LNCAP (cell line): Measurements from ENCODE around the gene RAB1B.

ENCODE experiments used
- CTCF ChIP-seq: fragments of 450-650 bp; IDR thresholded peaks from 2 replicates; pipeline ENCODE4 v1.5.1; 2017; ENCODE audit warnings: mild to moderate bottlenecking

Gene RAB1B

GRCh38 chr11:66321606-66322005 is 53.2 kb downstream of the RAB1B start:
- TF ChIP-seq CTCF: no peak

- TF ChIP-seq CTCF: no peak
Observed at GRCh38 chr11:66322732-66323427, 54.4 kb downstream of the RAB1B start.

GRCh38 chr11:66323684-66324083 is 55.2 kb downstream of the RAB1B start:
- no peak for TF ChIP-seq CTCF

GRCh38 chr11:66324664-66325063 is 56.2 kb downstream of the RAB1B start:
- TF ChIP-seq CTCF: no peak

GRCh38 chr11:66325263-66325671 is 56.8 kb downstream of the RAB1B start:
- TF ChIP-seq CTCF: no peak

- TF ChIP-seq CTCF: no peak
Observed at GRCh38 chr11:66326261-66327111, 58.0 kb downstream of the RAB1B start.
